Urinary bladder (tissue), 4 donors: ENCODE data around the gene PARP6. TPM values are rescaled to one million over a fixed set of nuclear protein-coding genes. Genes with fewer than 3 reads are reported as not detected.
A peak's percentile ranks its signal among the peaks of the same experiment; 100 is the strongest.

Source experiments
- DNase-seq: peaks from one replicate; pipeline ENCODE4 v3.0.0-alpha.2; 2015; ENCODE audit errors: extremely low spot score
- H3K27ac ChIP-seq: one replicate; pipeline ENCODE4 v1.5.1; 2013; ENCODE audit warnings: low read depth, mild to moderate bottlenecking, moderate library complexity
- H3K36me3 ChIP-seq: one replicate; pipeline ENCODE4 v1.6.1; 2013; ENCODE audit warnings: mild to moderate bottlenecking, moderate library complexity; ENCODE audit not compliant: insufficient read depth
- H3K4me1 ChIP-seq: one replicate; pipeline ENCODE4 v1.6.1; 2013; ENCODE audit warnings: mild to moderate bottlenecking, moderate library complexity; ENCODE audit not compliant: insufficient read depth
- H3K4me3 ChIP-seq: one replicate; pipeline ENCODE4 v1.5.1; 2013; ENCODE audit warnings: low read depth, low read length
- WGBS: extraction: QIAGEN DNeasy Blood & Tissue Kit; methylation state at CpG from one replicate; pipeline ENCODE4 v1.1.7; 2013; 5-methylcytosine and 5-hydroxymethylcytosine counted together
- polyA plus RNA-seq: library from polyadenylated mRNA; stranded (reverse); fragments of 200-250 nt; gene quantifications from one replicate; pipeline ENCODE4 v1.2.3, GENCODE V29; 2013
- total RNA-seq: library from RNA; depleted of rRNA; stranded (reverse); fragments of >200 nt; gene quantifications from one replicate; pipeline ENCODE4 v1.2.3, GENCODE V29; 2014
- donor health status: healthy with polysubstance abuse.
- donor health status: healthy.

Gene PARP6
- total and polyA plus RNA-seq, 2 donors = 33.7 to 41.6 TPM

- H3K4me1 ChIP-seq = no peaks in the 10 kb centered on the region
- H3K36me3 ChIP-seq = peaks cover 15% of the 10 kb centered on the region
- H3K27ac ChIP-seq = no peak overlapping the region
- no peak overlapping the region for H3K4me3 ChIP-seq
- WGBS = 95% methylated on average over 5 of the region's 5 CpGs
- no peak for DNase-seq
These were observed 7.3 kb downstream of the PARP6 start for GRCh38 chr15:72265031-72265430.

DNA sequence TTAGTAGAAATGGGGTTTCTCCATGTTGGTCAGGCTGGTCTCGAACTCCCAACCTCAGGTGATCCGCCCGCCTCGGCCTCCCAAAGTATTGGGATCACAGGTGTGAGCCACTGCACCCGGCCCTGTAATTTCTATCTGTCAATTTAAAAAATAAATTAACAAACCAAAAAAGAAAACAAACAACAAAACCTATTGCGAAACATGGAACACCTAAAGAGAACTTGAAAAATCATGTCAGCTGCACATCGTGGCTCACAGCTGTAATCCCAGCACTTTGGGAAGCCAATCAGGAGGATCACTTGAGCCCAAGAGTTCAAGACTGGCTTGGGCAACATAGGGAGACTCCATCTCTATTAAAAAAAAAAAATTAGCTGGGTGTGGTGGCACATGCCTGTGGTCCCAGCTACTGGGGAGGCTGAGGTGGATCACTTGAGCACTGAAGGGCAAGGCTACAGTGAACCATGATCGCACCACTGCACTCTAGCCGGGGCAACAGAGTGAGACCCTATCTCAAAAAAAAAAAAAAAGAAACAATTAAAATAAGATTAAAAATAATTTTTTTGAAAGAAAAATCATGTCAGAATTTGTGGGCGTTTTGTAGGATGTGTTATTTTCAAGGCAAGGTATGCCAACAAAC is 19.6 kb downstream of the PARP6 start:
- 96% methylated on average over 10 of the region's 10 CpGs for WGBS
- Histone ChIP-seq H3K36me3 (peaks cover 12% of the 10 kb centered on the region), H3K4me3 (no peak overlapping the region), H3K27ac (no peak overlapping the region), H3K4me1 (no peaks in the 10 kb centered on the region)
- no peak for DNase-seq

GRCh38 chr15:72249142-72249810 is 23.1 kb downstream of the PARP6 start:
- DNase-seq = no peak
- Histone ChIP-seq H3K27ac (no peak overlapping the region), H3K36me3 (peaks cover 5% of the 10 kb centered on the region), H3K4me3 (no peak overlapping the region), H3K4me1 (no peaks in the 10 kb centered on the region)
- WGBS = 88% methylated on average over 3 of the region's 3 CpGs

- DNase-seq = no peak
- Histone ChIP-seq H3K27ac (no peak overlapping the region), H3K4me3 (no peak overlapping the region), H3K4me1 (no peaks in the 10 kb centered on the region), H3K36me3 (peaks cover 6% of the 10 kb centered on the region)
- 96% methylated on average over 1 of the region's 1 CpG for WGBS
These were observed 23.8 kb downstream of the PARP6 start for GRCh38 chr15:72248514-72248913.

DNA sequence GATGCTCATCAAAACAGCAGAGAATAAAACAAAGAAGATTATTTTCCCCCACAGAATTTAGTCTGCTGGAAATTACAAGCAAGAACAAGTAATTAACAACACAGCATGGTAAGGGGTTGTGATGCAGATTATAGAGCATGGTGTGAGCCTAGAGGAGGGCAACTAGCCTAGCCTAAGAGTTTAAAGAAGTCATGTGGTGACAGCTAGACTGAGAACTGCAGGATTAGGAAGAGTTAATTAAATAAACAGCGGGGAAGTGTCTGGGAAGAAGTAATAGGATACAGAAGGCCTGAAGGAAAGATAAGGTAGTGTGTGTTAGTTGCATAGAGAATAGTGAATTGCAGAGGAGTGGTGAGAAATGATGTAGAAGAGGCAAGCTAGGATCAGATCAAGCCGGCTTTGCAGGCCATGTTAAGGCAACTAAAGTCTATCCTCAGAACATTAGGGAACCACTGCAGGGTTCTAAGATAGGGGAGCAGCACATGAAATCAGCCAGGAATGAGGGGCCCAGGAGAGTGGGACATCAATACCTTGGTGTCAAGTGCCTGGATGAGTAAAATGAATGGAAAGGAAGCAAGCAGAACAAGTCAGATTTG is 29.5 kb downstream of the PARP6 start:
- peaks cover 6% of the 10 kb centered on the region for H3K36me3 ChIP-seq
- DNase-seq = no peak
- 38% methylated on average over 2 of the region's 2 CpGs for WGBS
- H3K4me1 ChIP-seq = no peaks in the 10 kb centered on the region
- no peak overlapping the region for H3K27ac ChIP-seq
- no peak overlapping the region for H3K4me3 ChIP-seq

DNA sequence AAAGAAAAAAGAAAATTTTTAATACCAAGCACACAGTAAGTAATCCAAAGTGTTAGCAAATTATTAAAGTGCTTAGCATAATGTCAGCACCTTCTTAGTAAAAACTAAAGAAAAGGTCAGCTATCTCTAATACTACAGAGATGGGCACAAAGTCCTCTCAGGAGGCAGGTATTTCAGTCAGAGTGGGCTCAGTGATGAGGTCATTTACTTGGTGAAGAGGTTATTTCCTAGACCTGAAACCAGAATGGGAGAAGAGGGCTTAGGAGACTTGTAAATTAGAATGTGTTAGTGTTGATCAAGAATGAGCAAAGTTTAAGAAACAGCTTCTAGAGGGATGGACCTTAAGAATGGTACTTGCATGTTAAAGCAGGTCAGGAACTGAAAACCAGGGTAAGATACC is 32.7 kb downstream of the PARP6 start:
- no peak overlapping the region for H3K27ac ChIP-seq
- H3K4me1 ChIP-seq = no peaks in the 10 kb centered on the region
- peaks cover 6% of the 10 kb centered on the region for H3K36me3 ChIP-seq
- H3K4me3 ChIP-seq = no peak overlapping the region
- DNase-seq = no peak

- H3K4me1 ChIP-seq = no peaks in the 10 kb centered on the region
- H3K27ac ChIP-seq = no peak overlapping the region
- no peak overlapping the region for H3K4me3 ChIP-seq
- WGBS = 98% methylated on average over 3 of the region's 3 CpGs
- no peak for DNase-seq
- peaks cover 4% of the 10 kb centered on the region for H3K36me3 ChIP-seq
These were observed 33.8 kb downstream of the PARP6 start for GRCh38 chr15:72238586-72238985.

- Histone ChIP-seq H3K4me3 (no peak overlapping the region), H3K4me1 (no peaks in the 10 kb centered on the region), H3K36me3 (peaks cover 4% of the 10 kb centered on the region), H3K27ac (peak overlapping the region; percentile 78)
- 93% methylated on average over 1 of the region's 1 CpG for WGBS
- DNase-seq = no peak
These were observed 34.5 kb downstream of the PARP6 start for GRCh38 chr15:72237853-72238224.

DNA sequence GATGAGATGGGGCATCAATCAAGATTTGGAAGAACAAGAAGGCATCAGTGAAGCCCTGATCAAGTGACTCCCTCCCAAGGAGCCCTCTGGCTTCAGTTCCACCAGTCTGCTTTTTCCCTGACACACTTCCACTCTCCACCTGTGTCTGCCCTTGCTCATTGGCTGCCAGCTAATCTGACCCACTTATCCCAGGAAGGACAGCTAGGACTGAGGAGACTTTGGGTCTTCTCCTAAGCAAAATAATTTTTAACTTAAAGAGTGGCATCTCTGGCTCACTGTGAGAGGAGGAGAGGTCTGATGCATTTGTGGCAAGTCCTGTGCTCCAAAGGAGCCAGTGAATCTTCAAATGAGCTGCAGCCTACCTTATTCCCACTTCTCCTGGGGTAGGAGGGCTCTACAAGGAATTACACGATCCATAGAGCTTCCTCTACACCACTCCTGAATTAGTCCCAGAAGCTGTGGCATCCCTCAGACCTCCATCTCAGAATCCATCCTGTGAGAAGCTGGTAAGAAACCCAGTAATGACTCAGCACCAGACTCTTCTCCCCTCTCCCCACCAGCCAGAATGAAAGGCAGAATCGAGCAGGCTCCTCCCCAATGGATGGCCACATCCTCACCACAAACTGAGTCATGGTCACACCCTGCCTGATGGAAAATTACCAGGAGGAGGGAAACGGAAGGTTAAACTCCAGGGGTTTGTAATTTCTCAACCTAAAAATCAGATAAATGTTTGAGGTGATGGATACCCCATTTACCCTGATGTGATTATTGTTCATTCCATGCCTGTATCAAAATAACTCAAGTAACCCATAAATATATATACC is 35.1 kb downstream of the PARP6 start:
- Histone ChIP-seq H3K27ac (no peak overlapping the region), H3K4me1 (no peaks in the 10 kb centered on the region), H3K36me3 (peaks cover 2% of the 10 kb centered on the region), H3K4me3 (no peak overlapping the region)
- 34% methylated on average over 3 of the region's 3 CpGs for WGBS
- no peak for DNase-seq

DNA sequence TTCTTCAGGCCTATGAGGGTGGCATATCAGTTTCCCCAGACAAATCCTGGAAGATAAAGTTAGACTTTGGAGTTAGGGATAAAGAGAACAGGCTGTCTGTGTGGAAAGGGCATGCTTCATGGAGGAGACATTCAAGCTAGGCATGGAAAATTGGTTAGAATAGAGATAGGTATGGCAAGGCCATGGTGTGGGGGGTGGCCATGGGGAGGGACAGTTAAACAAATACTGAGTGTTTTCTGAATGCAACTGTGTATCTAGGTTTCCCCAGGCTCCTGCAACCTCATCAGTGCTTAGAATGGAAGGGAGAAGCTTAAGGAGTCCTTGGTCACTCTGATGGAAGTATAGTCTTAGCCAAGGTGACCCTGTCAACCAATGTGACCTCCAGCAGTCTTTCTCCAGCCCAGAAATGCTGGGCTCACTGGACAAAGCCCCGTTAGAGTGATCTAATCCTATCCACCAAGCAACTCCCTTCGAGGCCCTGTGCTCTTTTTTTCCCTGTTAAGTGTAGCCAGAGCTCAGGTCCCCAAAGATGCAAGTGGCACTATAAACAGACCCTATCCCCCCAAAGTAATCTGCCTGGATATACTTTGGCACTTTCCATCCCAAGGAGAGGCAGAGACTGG is 35.9 kb downstream of the PARP6 start:
- Histone ChIP-seq H3K36me3 (no peaks in the 10 kb centered on the region), H3K27ac (no peak overlapping the region), H3K4me3 (no peak overlapping the region), H3K4me1 (no peaks in the 10 kb centered on the region)
- WGBS = 91% methylated on average over 2 of the region's 2 CpGs
- DNase-seq = no peak

DNA sequence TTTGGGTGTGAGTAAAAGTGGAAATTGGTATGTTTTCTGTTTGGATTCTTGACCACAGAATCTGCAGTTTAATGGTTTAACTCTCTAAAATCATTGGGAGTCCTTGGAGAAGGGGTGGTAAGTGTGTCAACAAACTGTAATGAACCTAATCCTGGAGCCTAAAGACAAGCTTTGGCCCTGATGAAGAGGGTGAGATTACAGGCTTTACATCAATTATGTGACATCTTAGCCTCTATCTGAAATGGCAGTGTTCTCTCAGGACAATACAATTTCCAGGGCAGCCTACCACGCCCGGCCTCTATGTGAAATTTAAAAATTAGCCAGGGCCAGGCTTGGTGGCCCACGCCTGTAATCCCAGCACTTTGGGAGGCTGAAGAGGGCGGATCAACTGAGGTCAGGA is 37.1 kb downstream of the PARP6 start:
- no peaks in the 10 kb centered on the region for H3K36me3 ChIP-seq
- DNase-seq = no peak
- no peak overlapping the region for H3K27ac ChIP-seq
- H3K4me1 ChIP-seq = no peaks in the 10 kb centered on the region
- 93% methylated on average over 4 of the region's 4 CpGs for WGBS
- H3K4me3 ChIP-seq = no peak overlapping the region

GRCh38 chr15:72233769-72234168 is 38.6 kb downstream of the PARP6 start:
- no peaks in the 10 kb centered on the region for H3K36me3 ChIP-seq
- 98% methylated on average over 6 of the region's 6 CpGs for WGBS
- no peak overlapping the region for H3K27ac ChIP-seq
- no peak for DNase-seq
- no peak overlapping the region for H3K4me3 ChIP-seq
- no peaks in the 10 kb centered on the region for H3K4me1 ChIP-seq

- WGBS = 3% methylated on average over 16 of the region's 16 CpGs
- no peaks in the 10 kb centered on the region for H3K4me1 ChIP-seq
- H3K27ac ChIP-seq = peak overlapping the region; percentile 95
- H3K36me3 ChIP-seq = no peaks in the 10 kb centered on the region
- peak overlapping the region; percentile 71 for H3K4me3 ChIP-seq
- DNase-seq = peak; percentile 55
These were observed 40.4 kb downstream of the PARP6 start for GRCh38 chr15:72231833-72232478.
